ENCODE data around the gene TIAM1.

The TIAM1 gene

DNA sequence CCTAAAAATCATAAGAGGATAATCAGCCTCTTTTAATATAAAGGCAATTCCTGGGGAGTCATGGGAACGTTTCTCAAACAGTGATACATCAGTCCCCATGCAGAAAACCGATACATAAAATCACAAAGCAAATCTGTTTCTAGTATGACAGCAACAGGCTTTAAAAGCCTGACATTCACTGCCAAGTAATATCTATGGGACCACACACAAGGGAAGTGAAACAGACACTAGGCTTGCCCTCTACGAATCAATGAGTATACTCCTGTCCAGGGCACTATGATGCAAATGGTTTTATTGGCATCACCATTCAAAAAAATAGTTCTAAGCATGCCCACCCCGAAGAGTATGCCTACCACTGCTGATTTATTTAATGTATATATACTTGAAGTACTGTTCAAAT lies 54.4 kb downstream of the TIAM1 start:
- no peak for DNase-seq
- TF ChIP-seq, protein P1, sequence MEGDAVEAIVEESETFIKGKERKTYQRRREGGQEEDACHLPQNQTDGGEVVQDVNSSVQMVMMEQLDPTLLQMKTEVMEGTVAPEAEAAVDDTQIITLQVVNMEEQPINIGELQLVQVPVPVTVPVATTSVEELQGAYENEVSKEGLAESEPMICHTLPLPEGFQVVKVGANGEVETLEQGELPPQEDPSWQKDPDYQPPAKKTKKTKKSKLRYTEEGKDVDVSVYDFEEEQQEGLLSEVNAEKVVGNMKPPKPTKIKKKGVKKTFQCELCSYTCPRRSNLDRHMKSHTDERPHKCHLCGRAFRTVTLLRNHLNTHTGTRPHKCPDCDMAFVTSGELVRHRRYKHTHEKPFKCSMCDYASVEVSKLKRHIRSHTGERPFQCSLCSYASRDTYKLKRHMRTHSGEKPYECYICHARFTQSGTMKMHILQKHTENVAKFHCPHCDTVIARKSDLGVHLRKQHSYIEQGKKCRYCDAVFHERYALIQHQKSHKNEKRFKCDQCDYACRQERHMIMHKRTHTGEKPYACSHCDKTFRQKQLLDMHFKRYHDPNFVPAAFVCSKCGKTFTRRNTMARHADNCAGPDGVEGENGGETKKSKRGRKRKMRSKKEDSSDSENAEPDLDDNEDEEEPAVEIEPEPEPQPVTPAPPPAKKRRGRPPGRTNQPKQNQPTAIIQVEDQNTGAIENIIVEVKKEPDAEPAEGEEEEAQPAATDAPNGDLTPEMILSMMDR (IDR thresholded peaks at IDR 0.05; ENCODE audit: low read depth, low read length): no peak
- Histone ChIP-seq H3K36me3 (no peaks in the 10 kb centered on the region), H3K4me1 (no peaks in the 10 kb centered on the region), H3K27me3 (no peaks in the 10 kb centered on the region), H3K9me3 (no peaks in the 10 kb centered on the region), H3K4me3 (ENCODE audit: low read depth, low read length) (no peak overlapping the region)

DNA sequence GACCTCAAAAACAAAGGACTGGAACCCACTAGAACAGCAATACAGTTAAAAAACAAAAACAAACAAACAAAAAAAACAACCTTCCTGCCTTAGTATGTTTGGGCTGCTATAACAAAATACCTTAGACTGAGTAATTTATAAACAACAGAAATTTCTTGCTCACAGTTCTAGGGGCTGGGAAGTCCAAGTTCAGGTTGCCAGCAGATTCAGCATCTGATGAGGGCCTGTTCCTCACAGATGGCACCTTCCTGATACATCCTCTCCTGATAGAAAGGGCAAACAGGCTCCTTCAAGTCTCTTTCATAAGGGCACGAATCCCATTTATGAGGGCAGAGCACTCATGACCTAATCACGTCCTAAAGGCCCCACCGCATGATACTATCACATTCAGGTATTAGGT lies 55.9 kb downstream of the TIAM1 start:
- no peak overlapping the region for H3K4me3 ChIP-seq (ENCODE audit: low read depth, low read length)
- H3K4me1 ChIP-seq: no peaks in the 10 kb centered on the region
- DNase-seq: no peak
- TF ChIP-seq, protein P1 (IDR thresholded peaks at IDR 0.05; ENCODE audit: low read depth, low read length): no peak
- no peaks in the 10 kb centered on the region for H3K9me3 ChIP-seq
- no peaks in the 10 kb centered on the region for H3K27me3 ChIP-seq
- no peaks in the 10 kb centered on the region for H3K36me3 ChIP-seq

DNA sequence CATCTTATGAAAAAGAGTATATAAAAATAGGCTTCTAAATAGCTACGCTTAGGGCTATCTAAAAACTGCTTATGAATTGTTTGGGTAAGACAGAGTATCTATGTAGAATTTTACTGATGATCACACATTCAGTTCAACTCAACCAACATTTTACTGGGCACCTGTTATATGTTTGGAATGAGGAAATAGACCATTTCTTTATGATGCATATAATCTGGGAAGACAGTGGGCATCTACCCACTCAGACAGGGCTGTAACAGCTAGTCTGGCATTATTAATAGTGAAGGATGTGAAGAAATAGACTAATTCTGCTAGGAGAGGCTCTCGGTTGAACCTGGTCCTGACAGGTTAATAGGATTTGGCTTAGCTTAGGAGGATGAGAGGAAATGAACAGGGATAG lies 56.9 kb downstream of the TIAM1 start:
- Histone ChIP-seq H3K27me3 (no peaks in the 10 kb centered on the region), H3K9me3 (no peaks in the 10 kb centered on the region), H3K4me1 (no peaks in the 10 kb centered on the region), H3K36me3 (no peaks in the 10 kb centered on the region), H3K4me3 (ENCODE audit: low read depth, low read length) (no peak overlapping the region)
- DNase-seq: no peak
- TF ChIP-seq, protein P1 (IDR thresholded peaks at IDR 0.05; ENCODE audit: low read depth, low read length): no peak

GRCh38 chr21:31286621-31287020 lies 57.4 kb downstream of the TIAM1 start:
- no peaks in the 10 kb centered on the region for H3K36me3 ChIP-seq
- no peaks in the 10 kb centered on the region for H3K9me3 ChIP-seq
- no peaks in the 10 kb centered on the region for H3K27me3 ChIP-seq
- no peak for DNase-seq
- no peaks in the 10 kb centered on the region for H3K4me1 ChIP-seq
- no peak overlapping the region for H3K4me3 ChIP-seq (ENCODE audit: low read depth, low read length)
- TF ChIP-seq, protein P1 (IDR thresholded peaks at IDR 0.05; ENCODE audit: low read depth, low read length): no peak

DNA sequence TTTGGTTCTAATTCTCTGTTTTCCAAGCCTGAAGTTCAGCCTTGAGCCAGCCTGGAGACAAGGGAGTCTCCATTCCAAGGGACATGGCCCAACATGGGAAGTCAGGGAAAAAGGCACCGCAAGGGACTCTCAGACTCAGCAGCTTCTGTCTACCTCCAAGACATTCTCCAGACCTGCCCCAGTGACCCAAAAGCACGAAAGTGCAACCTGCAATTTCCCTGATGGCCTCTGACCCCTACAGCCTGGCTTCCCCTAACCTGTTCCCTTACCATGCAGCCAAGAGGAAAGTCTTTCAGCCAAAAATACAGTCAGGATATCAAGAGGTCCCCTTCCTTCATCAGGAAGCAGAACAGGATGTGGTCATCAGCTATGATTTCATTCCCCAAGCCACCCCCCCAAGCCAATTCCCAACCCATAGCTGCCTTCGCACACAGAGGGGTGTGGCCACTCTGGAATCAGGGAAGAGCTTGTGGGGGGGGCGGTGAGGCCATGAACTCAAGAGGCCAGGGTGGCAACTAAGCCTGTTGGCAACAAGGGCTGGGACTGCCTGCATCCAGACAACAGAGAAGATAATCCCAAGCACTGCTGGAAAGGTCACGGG lies 59.2 kb downstream of the TIAM1 start:
- H3K9me3 ChIP-seq: no peaks in the 10 kb centered on the region
- no peak overlapping the region for H3K4me3 ChIP-seq (ENCODE audit: low read depth, low read length)
- H3K36me3 ChIP-seq: no peaks in the 10 kb centered on the region
- TF ChIP-seq, protein P1 (IDR thresholded peaks at IDR 0.05; ENCODE audit: low read depth, low read length): no peak
- H3K27me3 ChIP-seq: no peaks in the 10 kb centered on the region
- no peak for DNase-seq
- H3K4me1 ChIP-seq: no peaks in the 10 kb centered on the region

- no peak for DNase-seq
- Histone ChIP-seq H3K9me3 (no peaks in the 10 kb centered on the region), H3K4me3 (ENCODE audit: low read depth, low read length) (no peak overlapping the region), H3K36me3 (no peaks in the 10 kb centered on the region), H3K27me3 (no peaks in the 10 kb centered on the region), H3K4me1 (no peaks in the 10 kb centered on the region)
- TF ChIP-seq, protein P1 (IDR thresholded peaks at IDR 0.05; ENCODE audit: low read depth, low read length): no peak
Observed at GRCh38 chr21:31283025-31283424, 61.0 kb downstream of the TIAM1 start.

Data from BE2C (cell line).